GM19395 (cell line): Measurements from ENCODE around the gene PTPN3.
"Not testable (repeated sequence)": the region's sequence is repeated elsewhere in the genome, so short reads cannot be mapped to it uniquely, and the experiment has no call there.

Source experiments
- ATAC-seq: cut with Tn5 transposase; IDR thresholded peaks from one replicate; pipeline ENCODE4 v1.9.1; 2021; ENCODE audit warnings: mild to moderate bottlenecking, moderate library complexity; ENCODE audit not compliant: unreplicated experiment

The PTPN3 gene, protein sequence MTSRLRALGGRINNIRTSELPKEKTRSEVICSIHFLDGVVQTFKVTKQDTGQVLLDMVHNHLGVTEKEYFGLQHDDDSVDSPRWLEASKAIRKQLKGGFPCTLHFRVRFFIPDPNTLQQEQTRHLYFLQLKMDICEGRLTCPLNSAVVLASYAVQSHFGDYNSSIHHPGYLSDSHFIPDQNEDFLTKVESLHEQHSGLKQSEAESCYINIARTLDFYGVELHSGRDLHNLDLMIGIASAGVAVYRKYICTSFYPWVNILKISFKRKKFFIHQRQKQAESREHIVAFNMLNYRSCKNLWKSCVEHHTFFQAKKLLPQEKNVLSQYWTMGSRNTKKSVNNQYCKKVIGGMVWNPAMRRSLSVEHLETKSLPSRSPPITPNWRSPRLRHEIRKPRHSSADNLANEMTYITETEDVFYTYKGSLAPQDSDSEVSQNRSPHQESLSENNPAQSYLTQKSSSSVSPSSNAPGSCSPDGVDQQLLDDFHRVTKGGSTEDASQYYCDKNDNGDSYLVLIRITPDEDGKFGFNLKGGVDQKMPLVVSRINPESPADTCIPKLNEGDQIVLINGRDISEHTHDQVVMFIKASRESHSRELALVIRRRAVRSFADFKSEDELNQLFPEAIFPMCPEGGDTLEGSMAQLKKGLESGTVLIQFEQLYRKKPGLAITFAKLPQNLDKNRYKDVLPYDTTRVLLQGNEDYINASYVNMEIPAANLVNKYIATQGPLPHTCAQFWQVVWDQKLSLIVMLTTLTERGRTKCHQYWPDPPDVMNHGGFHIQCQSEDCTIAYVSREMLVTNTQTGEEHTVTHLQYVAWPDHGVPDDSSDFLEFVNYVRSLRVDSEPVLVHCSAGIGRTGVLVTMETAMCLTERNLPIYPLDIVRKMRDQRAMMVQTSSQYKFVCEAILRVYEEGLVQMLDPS

DNA sequence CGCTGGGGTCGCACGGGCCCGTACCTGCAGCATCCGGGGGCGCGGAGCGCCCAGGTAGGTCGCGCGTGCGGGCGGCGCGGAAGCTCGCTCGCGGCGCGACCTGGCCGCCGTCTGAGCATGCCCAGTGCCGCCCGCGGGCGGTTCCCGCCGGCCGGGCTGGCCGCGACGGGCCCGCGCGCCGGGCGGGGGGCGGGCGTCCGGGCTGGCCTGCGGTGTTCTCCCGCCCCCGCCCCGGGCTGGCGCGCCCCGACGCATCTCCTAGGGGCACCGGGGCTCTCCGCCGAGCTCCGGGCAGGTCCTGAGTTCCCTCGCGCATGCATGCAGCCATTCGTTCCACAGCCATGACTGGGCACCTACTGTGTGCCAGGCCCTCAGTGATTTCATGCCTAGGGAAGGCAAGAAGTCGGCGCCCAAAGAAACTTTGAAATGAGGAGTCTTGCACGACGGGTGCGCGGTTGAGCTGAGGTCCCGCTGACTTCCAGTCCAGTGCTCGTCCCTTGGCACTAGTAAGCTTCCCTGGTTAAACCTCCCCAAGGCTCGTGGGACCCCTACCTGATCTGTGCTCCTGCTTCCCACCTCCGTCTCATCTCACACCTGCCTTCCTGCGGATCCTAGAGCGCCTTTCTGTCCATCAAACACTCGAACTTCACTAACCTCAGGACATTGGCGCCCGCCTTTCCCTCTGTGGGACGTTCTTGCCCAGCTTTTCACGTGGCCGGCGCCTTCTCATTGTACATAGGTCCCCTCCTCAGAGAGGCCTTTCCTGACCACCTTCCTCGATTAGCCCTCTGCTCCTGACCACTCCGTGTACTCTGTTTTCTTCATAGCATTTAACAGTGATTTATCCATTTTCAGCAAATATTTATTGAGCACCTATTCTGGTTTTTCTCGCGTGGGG lies at the start of gene PTPN3:
Gene PTPN3 (minus strand): TSS at position 113 of the 898 bp plus-strand sequence. CDS start 34,873 bp downstream, outside the sequence.
- ATAC-seq, result no peak

DNA sequence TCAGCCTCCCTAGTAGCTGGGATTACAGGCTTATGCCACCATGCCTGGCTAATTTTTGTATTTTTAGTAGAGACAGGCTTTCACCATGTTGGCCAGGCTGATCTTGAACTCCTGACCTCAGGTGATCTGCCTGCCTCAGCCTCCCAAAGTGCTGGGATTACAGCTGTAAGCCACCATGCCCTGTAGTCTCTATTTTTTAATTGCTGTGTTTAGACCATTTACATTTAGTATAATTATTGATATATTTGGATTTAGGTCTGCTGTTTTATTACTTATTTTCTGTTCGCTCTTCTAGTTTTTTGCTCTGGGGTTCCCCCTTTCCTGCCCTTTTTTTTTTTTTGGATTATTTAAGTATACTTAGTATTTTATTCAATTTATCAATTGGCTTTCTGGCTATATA lies 46.8 kb upstream of the PTPN3 start:
- ATAC-seq, result not testable (repeated sequence)

DNA sequence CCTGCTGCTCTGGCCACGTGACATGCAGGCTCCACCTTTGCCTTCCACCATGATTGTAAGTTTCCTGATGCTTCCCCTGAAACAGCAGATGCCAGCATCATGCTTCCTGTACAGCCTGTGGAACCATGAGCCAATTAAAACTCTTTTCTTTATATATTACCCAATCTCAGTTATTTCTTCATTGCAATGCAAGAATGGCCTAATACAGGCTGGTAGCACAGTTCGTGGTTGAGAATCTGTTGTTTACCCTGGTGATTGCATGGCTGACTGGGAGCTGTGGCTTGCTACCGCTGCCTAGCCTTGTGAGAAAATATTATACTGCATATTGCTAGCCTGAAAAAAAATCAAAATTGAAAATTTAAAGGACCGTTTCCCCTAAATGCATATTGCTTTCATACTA lies 44.8 kb upstream of the PTPN3 start:
- no peak for ATAC-seq

DNA sequence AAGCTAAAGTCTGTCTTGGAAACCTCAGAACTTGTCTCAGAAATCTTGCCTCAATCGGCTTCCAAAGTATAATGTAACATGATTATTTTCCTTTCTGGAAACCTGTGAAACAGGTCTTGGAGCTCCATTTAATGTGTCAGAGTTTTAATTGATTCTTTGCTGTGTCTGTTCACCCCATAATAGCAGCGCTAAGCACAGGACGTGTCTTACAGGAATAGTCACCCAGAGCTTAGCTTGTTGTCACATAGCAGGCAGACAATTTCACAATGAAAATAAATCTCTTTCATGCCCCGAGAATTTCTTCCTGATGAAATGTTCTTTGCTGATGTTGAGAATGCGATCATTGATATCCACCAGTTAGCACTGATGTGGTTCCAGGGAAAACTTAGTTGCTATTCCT lies 40.2 kb upstream of the PTPN3 start:
- no peak for ATAC-seq

DNA sequence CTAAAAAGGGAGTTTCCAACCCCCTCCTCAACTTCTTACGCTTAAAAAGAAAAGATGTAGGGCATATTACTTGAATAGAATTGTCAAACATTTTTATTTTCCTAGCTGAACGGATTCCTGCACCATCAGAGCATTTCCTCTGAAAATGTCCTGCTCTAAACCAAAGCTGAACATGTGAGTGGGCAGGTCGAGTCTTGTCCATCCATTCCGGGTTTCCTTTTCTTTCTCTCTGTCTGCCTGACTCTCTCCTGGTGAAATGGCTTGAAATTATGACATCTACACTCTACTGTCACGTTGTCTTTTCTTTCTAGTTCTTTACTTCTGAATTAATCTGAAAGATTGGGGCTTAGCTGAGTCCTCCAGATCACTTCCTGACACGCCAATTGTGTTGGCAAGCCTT lies 39.2 kb upstream of the PTPN3 start:
- no peak for ATAC-seq

DNA sequence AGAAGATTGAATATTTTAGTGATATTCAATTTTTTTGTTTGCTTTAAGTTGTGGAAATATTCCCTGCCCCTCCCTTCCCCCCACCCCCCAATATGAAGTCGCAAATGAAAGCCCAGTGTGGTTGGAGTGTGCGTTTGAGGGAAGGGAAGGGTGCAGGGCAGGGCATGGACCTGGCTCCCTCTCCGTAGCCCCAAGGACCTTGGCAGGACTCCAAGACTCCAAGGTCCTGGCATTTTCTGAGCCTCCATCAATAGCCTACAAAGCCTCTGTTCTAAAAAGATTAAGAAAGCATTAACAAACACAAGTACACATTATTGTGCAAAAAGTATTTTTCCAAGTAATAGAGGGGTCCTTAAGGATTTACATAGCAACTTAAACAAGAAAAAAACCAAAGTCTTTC lies 38.8 kb upstream of the PTPN3 start:
- no peak for ATAC-seq

DNA sequence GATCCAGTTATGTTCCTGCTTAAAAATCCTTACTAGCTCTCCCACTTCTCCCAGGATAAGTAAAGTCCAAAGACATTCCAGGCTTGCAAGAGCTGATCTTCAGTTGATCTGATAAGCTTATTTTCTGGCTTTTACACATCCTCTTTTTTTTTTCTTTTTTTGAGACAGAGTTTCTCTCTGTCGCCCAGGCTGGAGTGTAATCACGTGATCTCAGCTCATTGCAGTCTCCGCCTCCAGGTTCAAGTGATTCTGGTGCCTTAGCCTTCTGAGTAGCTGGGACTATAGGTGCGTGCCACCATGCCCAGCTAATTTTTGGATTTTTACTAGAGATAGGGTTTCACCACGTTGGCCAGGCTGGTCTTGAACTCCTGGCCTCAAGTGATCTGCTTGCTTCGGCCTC lies 37.3 kb upstream of the PTPN3 start:
- ATAC-seq, result no peak

DNA sequence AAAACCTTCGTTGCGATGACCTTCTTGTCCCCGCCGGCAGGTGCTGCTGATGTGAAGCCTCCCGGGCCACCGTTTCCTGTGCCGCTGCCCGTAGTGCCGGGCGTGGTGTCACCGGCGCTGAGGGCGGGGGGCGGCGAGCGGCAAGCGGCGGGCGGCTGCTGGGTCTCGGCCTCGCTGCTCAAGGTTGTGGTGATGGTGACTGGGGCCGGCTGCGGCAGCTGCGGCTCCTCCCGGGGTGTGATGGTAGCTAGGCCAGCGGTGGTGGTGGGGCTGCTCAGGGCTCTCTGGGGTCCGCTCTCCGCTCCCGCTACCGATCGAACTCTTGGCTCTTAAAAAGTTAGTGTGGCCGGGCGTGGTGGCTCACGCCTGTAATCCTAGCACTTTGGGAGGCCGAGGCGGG lies 36.0 kb upstream of the PTPN3 start:
- no peak for ATAC-seq

DNA sequence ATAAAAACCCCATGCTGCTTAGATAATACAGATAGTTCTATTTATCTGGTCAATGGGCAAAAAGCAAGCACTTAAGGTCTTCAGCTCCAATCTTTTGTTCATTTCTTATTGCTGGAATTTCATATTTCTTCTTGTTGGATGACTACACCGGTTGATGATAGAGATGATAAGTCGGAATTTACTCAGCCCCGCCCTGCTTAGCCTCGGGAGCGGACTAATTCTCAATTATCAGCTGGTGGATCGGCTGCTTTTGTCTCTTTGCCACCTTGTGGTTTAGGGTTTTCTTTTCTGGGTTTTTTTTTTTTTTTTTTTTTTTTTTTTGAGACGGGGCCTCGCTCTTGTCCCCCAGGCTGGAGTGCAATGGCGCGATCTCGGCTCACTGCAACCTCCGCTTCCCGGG lies 34.5 kb upstream of the PTPN3 start:
- ATAC-seq, result not testable (repeated sequence)

DNA sequence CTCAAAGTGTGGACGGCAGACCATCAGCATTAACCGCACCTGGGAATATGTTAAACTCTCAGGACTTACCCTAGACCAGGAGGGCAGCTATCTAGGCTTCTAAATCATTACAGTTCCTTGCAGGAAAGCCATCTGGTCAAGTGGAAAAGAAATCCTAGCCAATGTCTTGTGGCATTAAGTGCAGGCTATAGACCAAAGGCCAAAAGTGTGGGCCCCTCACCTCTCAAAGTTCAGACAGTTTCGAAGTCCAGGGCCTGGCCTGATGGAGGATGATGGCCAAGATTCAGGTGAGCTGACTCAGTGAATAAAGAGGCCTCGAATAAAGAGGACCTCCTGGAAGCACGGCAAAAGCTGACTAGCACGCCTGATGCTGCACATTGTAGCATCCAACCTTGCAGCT lies 24.0 kb upstream of the PTPN3 start:
- no peak for ATAC-seq

DNA sequence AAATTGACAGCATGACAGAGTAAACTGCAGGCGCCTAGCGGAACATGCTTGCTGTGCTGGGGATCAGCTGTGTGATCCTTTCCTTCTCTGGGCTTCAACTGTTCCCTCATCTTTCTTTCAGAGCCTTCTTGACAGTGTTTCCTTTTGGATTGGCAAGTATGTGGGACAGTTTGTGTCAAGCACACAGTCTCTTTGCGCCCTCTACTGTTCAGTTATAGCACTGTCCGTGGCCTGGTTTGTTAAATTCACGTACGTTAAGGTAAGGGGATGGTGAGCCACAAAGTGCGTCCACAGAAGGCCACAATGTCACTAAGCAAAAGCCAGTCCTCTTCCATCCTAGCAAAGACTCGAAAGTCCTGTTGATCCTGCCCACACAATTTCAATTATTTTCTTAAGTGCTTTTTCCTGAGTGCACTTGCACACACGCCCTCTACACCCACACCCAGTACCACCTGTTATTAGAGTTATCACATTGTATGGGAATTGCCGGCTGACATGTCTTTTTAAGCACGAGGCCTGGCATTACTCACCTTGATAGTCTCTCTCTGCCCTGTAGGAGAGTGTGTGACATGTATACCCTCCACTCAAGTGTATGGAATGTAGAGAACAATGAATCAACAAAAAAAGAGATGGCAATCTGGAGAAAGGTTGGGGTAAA lies 22.5 kb upstream of the PTPN3 start:
- ATAC-seq, result peak; percentile 91

DNA sequence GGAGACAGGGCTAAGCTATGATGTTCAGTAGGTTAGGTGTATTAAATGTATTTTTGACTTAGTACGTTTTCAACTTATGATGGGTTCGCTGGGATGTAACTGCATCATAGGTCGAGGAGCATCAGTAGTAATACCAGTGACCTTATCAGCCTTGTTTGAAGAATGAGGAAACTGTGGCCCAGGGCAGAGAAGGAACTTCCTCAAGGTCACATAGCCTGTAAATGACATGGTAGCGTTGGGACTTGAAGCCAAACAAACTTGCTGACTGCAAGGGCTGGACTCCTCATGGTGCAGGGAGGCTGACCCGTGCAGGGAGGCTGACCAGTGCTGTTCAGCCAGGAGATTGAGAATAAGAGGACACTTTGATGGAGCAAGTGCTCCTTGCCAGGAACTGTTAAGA lies 21.3 kb upstream of the PTPN3 start:
- ATAC-seq, result no peak

DNA sequence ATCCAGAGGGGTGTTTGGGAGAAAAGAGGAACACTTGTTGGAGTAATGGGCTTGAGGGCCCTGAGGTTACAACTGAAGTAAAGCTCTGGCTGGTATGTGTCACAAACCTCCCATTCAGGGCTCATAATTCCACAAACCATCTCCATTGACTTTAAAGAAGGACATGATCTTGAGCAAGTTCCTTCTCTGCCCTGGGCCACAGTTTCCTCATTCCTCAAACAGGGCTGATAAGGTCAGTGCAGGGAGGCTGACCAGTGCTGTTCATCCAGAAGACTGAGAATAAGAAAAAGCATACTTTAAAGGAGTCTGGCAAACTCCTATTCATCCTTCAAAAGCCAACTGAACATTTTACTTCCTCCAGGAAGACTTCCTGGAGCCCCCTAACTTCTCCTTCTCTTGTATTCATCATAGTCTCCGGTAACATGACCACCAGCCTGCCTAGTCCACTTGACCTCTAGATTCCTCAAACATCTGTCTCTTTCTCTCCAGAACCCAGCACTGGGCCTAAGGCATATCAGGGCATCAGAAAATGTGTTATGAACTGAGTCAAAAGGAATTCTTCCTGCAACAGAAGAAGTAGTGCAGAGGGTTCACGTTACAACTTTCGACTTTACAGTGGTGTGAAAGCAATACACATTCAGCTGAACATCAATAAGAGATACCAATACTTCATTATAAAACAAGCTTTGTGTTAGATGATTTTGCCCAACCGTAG lies 20.7 kb upstream of the PTPN3 start:
- ATAC-seq, result no peak

DNA sequence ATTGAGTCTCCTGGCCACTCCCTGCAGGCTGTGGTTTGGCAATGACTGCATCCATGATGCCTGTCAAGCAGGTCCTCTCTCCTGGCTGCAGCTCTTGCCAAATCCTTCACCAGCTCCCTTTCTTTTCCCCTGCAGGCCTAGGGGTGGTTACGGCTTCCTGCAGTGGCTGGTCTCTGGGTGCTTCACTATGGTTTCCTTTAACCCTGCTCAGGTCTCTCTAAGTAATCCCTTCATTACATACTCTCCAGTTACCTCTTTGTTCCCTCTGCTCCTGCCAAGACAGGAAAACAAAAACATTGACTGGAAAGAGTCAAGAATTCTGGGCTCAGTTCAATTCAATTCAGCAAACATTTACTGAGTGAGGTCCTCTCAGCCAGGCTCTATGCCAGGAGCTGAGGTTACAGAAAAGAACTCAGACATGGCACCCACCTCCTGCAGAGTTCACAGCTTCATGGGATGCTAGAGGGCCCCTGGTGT lies 19.8 kb upstream of the PTPN3 start:
- no peak for ATAC-seq

DNA sequence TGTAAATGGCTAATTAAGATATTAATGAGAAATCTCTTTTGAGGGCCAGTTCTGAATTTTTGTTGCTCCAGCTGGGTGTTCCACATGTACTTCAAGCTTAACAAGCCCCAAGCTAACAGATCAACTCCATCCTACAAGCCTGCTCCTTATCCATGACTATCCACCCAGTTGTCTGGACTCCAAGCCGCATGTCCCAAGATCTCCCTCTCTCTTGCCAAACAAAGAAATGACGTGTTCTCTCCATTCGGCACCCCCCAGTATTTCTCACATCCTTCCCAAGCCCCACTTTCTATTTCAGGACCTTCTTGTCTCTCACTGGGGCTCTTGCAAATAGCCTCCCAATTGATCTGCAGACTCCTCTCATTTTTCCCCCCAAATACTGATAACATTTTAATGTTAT lies 15.8 kb upstream of the PTPN3 start:
- no peak for ATAC-seq

DNA sequence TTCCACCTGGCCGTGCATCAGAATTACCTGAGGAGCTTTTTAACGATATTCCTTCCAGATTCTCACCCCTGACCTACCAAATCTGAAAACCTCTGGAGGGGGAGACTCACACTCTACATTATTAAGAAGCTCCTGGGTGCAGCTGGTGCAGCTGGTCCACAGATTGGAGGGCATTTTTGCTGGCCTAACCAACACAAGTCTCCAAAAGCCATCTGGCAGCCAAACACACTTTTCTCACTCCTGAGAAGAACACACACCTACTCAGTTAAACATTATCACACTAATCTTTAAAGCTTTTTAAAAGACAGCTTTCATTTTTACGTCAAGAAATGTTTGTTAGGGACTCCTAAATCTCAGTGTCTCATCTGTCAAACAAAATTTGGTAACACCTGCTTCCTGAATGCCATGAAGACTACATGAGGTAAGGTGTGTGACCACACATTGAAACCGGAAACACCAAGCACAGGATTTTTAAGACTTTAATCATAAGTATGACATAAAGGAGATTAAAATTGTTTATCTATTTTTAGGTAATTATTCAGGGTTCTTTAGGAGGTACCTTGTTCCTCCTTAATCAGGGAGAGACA lies 14.2 kb upstream of the PTPN3 start:
- ATAC-seq, result peak; percentile 67

DNA sequence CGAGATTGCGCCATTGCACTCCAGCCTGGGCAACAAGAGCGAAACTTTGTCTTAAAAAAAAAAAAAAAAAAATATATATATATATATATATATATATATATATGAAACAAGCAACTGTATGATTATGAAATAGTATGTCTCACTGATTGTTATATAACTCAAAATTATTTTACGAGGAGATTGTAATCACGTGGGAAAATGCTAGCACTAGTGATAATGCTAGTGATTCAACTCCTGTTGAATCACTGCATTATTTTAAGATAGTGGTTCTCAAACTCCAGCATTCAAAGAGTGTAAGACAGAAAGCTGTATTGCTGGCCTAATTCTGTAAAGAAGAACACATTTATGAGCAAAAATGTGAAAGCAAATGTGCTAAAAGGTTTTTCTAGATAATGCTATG lies 12.4 kb upstream of the PTPN3 start:
- no peak for ATAC-seq

DNA sequence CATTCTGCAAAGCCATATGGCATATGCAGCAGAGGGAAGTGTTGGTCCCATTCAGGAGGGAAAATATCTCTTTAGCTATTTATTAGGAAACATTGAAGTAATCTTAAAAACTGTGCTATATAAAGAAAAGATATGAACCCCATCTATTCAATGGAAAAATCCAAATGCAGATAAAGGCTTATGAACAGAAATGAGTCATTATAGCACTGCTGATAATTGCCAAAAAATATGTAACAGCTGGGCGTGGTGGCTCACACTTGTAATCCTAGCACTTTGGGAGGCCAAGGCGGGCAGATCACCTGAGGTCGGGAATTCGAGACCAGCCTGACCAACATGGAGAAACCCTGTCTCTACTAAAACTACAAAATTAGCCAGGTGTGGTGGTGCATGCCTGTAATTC lies 11.9 kb upstream of the PTPN3 start:
- ATAC-seq, result not testable (repeated sequence)

DNA sequence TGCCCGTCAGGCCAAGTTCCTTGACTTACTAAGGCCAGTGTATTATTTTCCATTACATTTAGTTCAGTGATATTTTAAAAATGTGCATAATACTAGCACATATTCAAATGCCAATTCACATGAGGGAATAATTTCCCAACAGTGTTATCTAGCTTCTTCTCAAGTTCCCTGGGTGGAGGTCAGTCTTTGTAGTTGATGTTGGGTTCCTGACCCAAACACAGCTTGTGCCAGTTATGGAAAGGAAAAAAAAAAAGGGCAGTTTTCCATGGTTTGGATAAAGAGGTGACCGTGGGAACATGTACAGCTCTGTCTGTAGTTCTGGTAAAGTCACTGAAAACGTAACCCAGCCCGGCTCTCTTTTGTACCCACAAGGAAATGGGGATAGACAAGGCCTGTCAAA lies 11.5 kb upstream of the PTPN3 start:
- no peak for ATAC-seq
